HCT116 (cell line): ENCODE data around the gene GBGT1. TPM values are rescaled to one million over a fixed set of nuclear protein-coding genes. Genes with fewer than 3 reads are reported as not detected.

ENCODE experiments used
- ATAC-seq: fragments of 200-7000 bp; cut with Tn5 transposase; 2 replicates; pipeline ENCODE4 v1.9.1; 2020; ENCODE audit warnings: mild to moderate bottlenecking, moderate library complexity
- BruUV-seq: library from RNA; stranded (reverse); fragments of 400-500 nt; replicated peaks from 2 replicates; lab custom pipeline; 2021; lab: Mats Ljungman, UMichigan
- CTCF ChIA-PET: fragments of 300-600 bp; sonication (Branson Sonifier 250); formaldehyde crosslinking; loops from one replicate; lab custom pipeline; 2021; ENCODE audit warnings: antibody characterized with exemption; lab: Charles Lee
- POLR2A ChIA-PET: fragments of 300-600, 350-600 bp; sonication (Branson Sonifier 250); formaldehyde crosslinking; loops from one replicate; lab custom pipeline; 2021; ENCODE audit warnings: antibody characterized with exemption; lab: Charles Lee
- RAD21 ChIA-PET, 2 experiments: fragments of 300-600 bp; sonication (Branson Sonifier 250); formaldehyde crosslinking; loops; one replicate each; lab custom pipeline; 2023; ENCODE audit warnings: low total read pairs in 2 of 2; ENCODE audit not compliant: uncharacterized antibody in 2 of 2, unreplicated experiment in 2 of 2, low non-redundant PET in 1 of 2; lab: Charles Lee
- DNase-seq: peaks from one replicate; pipeline ENCODE4 v3.0.0-alpha.2; 2010; ENCODE audit warnings: low read depth, low spot score
- H2AFZ ChIP-seq: fragments of 200-600 bp; shearing (Covaris generic), sonication (generic); 2 replicates; pipeline ENCODE4 v1.6.1; 2017; ENCODE audit warnings: low read depth, mixed run types, mixed read lengths, antibody characterized with exemption, low read length; ENCODE audit not compliant: poor library complexity, severe bottlenecking
- H3K27ac ChIP-seq: 2 replicates; pipeline ENCODE4 v1.5.1; 2012; ENCODE audit warnings: low read depth, low read length
- H3K27me3 ChIP-seq: fragments of 200-600 bp; sonication (generic); 2 replicates; pipeline ENCODE4 v1.6.1; 2016; ENCODE audit warnings: mixed run types, low read length, mixed read lengths; ENCODE audit not compliant: insufficient read depth
- H3K36me3 ChIP-seq, 2 experiments: fragments of 200-500 bp in 1 of 2; fragments of 200-600 bp in 1 of 2; sonication (Bioruptor generic) in 1 of 2; sonication (generic) in 1 of 2; 2 replicates each; pipeline versions ENCODE4 v1.5.1 to v1.6.1; 2014 to 2016; ENCODE audit warnings: low read length in 2 of 2, inconsistent platforms in 1 of 2, mixed read lengths in 1 of 2, mixed run types in 1 of 2; ENCODE audit not compliant: insufficient read depth in 2 of 2, control insufficient read depth in 1 of 2
- H3K4me1 ChIP-seq, 2 experiments: fragments of 200-600 bp in 1 of 2; sonication (generic) in 1 of 2; 2 replicates each; pipeline versions ENCODE4 v1.5.1 to v1.6.1; 2012 to 2017; ENCODE audit warnings: low read length in 2 of 2, inconsistent platforms in 1 of 2, mild to moderate bottlenecking in 1 of 2, mixed read lengths in 1 of 2, mixed run types in 1 of 2, moderate library complexity in 1 of 2; ENCODE audit not compliant: insufficient read depth in 2 of 2, control insufficient read depth in 1 of 2
- H3K4me2 ChIP-seq: fragments of 200-600 bp; sonication (generic); 2 replicates; pipeline ENCODE4 v1.6.1; 2017; ENCODE audit warnings: mixed run types, low read length, mixed read lengths
- H3K4me3 ChIP-seq, 2 experiments: fragments of 200-600 bp in 1 of 2; sonication (generic) in 1 of 2; replicated peaks in 1 of 2; 2 replicates each; pipeline ENCODE4 v1.5.1; 2011 to 2016; ENCODE audit warnings: low read length in 2 of 2, control low read depth in 1 of 2, low read depth in 1 of 2, mild to moderate bottlenecking in 1 of 2, mixed read lengths in 1 of 2, mixed run types in 1 of 2
- H3K79me2 ChIP-seq: fragments of 200-600 bp; sonication (generic); 2 replicates; pipeline ENCODE4 v1.6.1; 2017; ENCODE audit warnings: mild to moderate bottlenecking, mixed run types, low read length, moderate library complexity, mixed read lengths; ENCODE audit not compliant: insufficient read depth
- H3K9ac ChIP-seq: fragments of 200-600 bp; sonication (generic); 2 replicates; pipeline ENCODE4 v1.6.1; 2016; ENCODE audit warnings: low read length, mixed read lengths
- H3K9me2 ChIP-seq: fragments of 200-600 bp; sonication (generic), shearing (Covaris generic); 2 replicates; pipeline ENCODE4 v1.6.1; 2017; ENCODE audit warnings: mixed run types, mild to moderate bottlenecking, moderate library complexity; ENCODE audit not compliant: insufficient read depth
- H3K9me3 ChIP-seq, 2 experiments: fragments of 200-500 bp in 1 of 2; fragments of 200-600 bp in 1 of 2; sonication (Bioruptor generic) in 1 of 2; sonication (generic) in 1 of 2; 2 replicates each; pipeline ENCODE4 v1.6.1; 2014 to 2017; ENCODE audit warnings: low read length in 2 of 2, mixed read lengths in 2 of 2, inconsistent platforms in 1 of 2, low read depth in 1 of 2, mild to moderate bottlenecking in 1 of 2, mixed run types in 1 of 2, moderate library complexity in 1 of 2; ENCODE audit not compliant: control insufficient read depth in 1 of 2, insufficient read depth in 1 of 2
- H4K20me1 ChIP-seq: fragments of 200-600 bp; sonication (generic), shearing (Covaris generic); 2 replicates; pipeline ENCODE4 v1.6.1; 2017; ENCODE audit warnings: mixed run types, mild to moderate bottlenecking, moderate library complexity; ENCODE audit not compliant: insufficient read depth
- ATF3 ChIP-seq: IDR thresholded peaks from 2 replicates; pipeline ENCODE4 v1.6.1; 2012
- CBX3 ChIP-seq: IDR thresholded peaks from 2 replicates; pipeline ENCODE4 v1.6.1; 2012; ENCODE audit warnings: low read depth
- CTCF ChIP-seq, 3 experiments: fragments of 200-600 bp in 1 of 3; sonication (generic) in 1 of 3; IDR thresholded peaks in 2 of 3; conservative IDR thresholded peaks in 1 of 3; 2 replicates each; pipeline ENCODE4 v1.5.1; 2012 to 2017; ENCODE audit warnings: low read depth in 2 of 3, low read length in 2 of 3, antibody characterized with exemption in 1 of 3, borderline replicate concordance in 1 of 3, control low read depth in 1 of 3, mild to moderate bottlenecking in 1 of 3, mixed read lengths in 1 of 3, mixed run types in 1 of 3, moderate library complexity in 1 of 3; ENCODE audit not compliant: insufficient read depth in 1 of 3
- ELF1 ChIP-seq: IDR thresholded peaks from 2 replicates; pipeline ENCODE4 v1.6.1; 2012; ENCODE audit warnings: low read depth, borderline replicate concordance
- EZH2 ChIP-seq: fragments of 200-600 bp; sonication (generic); IDR thresholded peaks from 2 replicates; pipeline ENCODE4 v1.6.1; 2017; ENCODE audit warnings: antibody characterized with exemption, mixed run types
- EZH2phosphoT487 ChIP-seq: fragments of 200-600 bp; IDR thresholded peaks from 2 replicates; pipeline ENCODE4 v1.6.1; 2018; ENCODE audit warnings: antibody characterized with exemption, borderline replicate concordance
- FOSL1 ChIP-seq: IDR thresholded peaks from 2 replicates; pipeline ENCODE4 v1.6.1; 2012; ENCODE audit warnings: low read depth
- JUND ChIP-seq: IDR thresholded peaks from 2 replicates; pipeline ENCODE4 v1.6.1; 2012
- POLR2A ChIP-seq: IDR thresholded peaks from 2 replicates; pipeline ENCODE4 v1.7.0; 2011; ENCODE audit warnings: borderline replicate concordance; ENCODE audit not compliant: insufficient read depth, insufficient read length; ENCODE audit errors: extremely low read depth
- POLR2AphosphoS5 ChIP-seq: IDR thresholded peaks from 2 replicates; pipeline ENCODE4 v1.6.1; 2011; ENCODE audit warnings: mild to moderate bottlenecking, low read depth, low read length, moderate library complexity
- SIN3A ChIP-seq: IDR thresholded peaks from 2 replicates; pipeline ENCODE4 v1.6.1; 2012; ENCODE audit warnings: low read depth
- SP1 ChIP-seq: IDR thresholded peaks from 2 replicates; pipeline ENCODE4 v1.6.1; 2012; ENCODE audit warnings: low read depth
- SRF ChIP-seq: IDR thresholded peaks from 2 replicates; pipeline ENCODE4 v1.6.1; 2012; ENCODE audit warnings: low read depth
- TCF7L2 ChIP-seq: IDR thresholded peaks from 2 replicates; pipeline ENCODE4 v1.7.0; 2011; ENCODE audit warnings: borderline replicate concordance, inconsistent platforms; ENCODE audit not compliant: insufficient read depth, insufficient read length; ENCODE audit errors: extremely low read depth
- ZFX ChIP-seq: fragments of 450-650 bp; IDR thresholded peaks from 2 replicates; pipeline ENCODE4 v1.6.1; 2017
- ZNF274 ChIP-seq: fragments of 200-500 bp; sonication (Bioruptor generic); IDR thresholded peaks from 2 replicates; pipeline ENCODE4 v1.6.1; 2014; ENCODE audit warnings: mild to moderate bottlenecking, low read depth, low read length, inconsistent platforms
- intact Hi-C: fragments of 100-400 bp; cut with micrococcal nuclease; formaldehyde crosslinking; loops from 2 replicates; pipeline ENCODE4 v1.10.0; 2022
- total RNA-seq: library from RNA; stranded (reverse); gene quantifications from one replicate; pipeline ENCODE4 v1.2.1, GENCODE V29; 2021; ENCODE audit not compliant: unreplicated experiment

The GBGT1 gene
- total RNA-seq, 1 experiment from 2014 or later, result 0.34 TPM

- Histone ChIP-seq H3K4me2 (no peak overlapping the region), H3K79me2 (no peaks in the 10 kb centered on the region), H3K27me3 (no peaks in the 10 kb centered on the region), H3K9me2 (no peaks in the 10 kb centered on the region), H3K27ac (no peak overlapping the region), H3K9ac (no peak overlapping the region), H3K4me3 (no peak overlapping the region), H3K9me3 (no peaks in the 10 kb centered on the region), H3K4me1 (no peaks in the 10 kb centered on the region), H4K20me1 (no peaks in the 10 kb centered on the region), H2AFZ (no peak overlapping the region), H3K36me3 (peaks cover 21 to 53% of the 10 kb centered on the region in 2 experiments)
- RAD21 ChIA-PET, result no interaction called here
- BruUV-seq, result no TSS peak
- DNase-seq (no peak), ATAC-seq (no peak)
- intact Hi-C loops, result no loop called here
- POLR2A ChIA-PET, result no interaction called here
- CTCF ChIA-PET, result interaction anchor here (2.1 kb wide), 1 partner anchor 39 kb away, joined by 7 read pairs; no protein-coding TSS in a partner anchor
- TF ChIP-seq CBX3 (no peak), POLR2A (no peak), SRF (no peak), POLR2AphosphoS5 (no peak), CTCF (IDR thresholded peaks at IDR 0.05 in 2 of 3, conservative IDR thresholded peaks at IDR 0.05 in 1 of 3; ENCODE audit: borderline replicate concordance in 1 of 3, insufficient read depth in 1 of 3, low read depth in 2 of 3, low read length in 2 of 3) (no peak), SP1 (no peak), JUND (no peak), TCF7L2 (no peak), ELF1 (no peak), ATF3 (no peak), ZFX (no peak), EZH2 (no peak), FOSL1 (no peak), EZH2phosphoT487 (no peak), ZNF274 (no peak), SIN3A (no peak)
Observed at GRCh38 chr9:133104718-133105460, 58.8 kb downstream of the GBGT1 start.
